ENCODE measurements around the gene C8A. TPM values are rescaled to one million over a fixed set of nuclear protein-coding genes. Genes with fewer than 3 reads are reported as not detected.

The C8A gene
- total and polyA plus RNA-seq, 2 of the 13 experiments (the other 11 are each of a cell fraction or from before 2014, with no cell fraction given), result 10.5 to 15.0 TPM

DNA sequence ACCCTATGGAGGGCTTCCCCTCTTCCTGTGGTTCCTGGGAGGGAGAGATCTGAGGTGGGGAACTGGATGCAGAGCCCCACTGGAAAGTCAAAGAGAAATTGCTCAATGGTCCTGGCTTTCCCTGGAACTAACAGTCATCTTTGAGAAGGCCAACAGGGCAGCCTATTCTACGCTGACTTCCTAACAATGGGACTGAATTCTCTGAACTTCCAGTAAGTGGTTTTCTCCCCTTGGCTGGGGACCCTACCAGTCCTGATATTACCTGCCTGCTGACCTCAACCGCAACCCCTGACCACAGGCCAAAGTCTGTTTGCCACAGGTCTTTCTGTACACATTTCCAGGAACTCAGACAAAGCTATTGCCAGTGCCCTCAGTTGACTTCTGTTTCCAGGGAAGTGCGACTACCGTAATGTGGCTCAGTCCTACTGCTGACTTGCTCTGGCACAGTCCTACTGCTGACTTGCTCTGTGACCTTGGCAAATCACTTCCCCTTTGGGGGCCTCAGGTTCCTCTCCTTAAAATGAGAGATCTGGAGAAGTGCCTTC lies 55.9 kb downstream of the C8A start (continued):
- TF ChIP-seq ZNF564 (CRISPR knock-in tag; IDR thresholded peaks at IDR 0.05) (peak; percentile 79; the same call in 1 of the 2 replicates), KDM2A (CRISPR knock-in tag; IDR thresholded peaks at IDR 0.05; ENCODE audit: borderline replicate concordance, low read depth) (peak; percentile 62; the same call in 1 of the 2 replicates), SCMH1 (CRISPR knock-in tag; IDR thresholded peaks at IDR 0.05; ENCODE audit: borderline replicate concordance) (no peak), ZNF318 (CRISPR knock-in tag; IDR thresholded peaks at IDR 0.05) (0 out of 2 replicates have a peak, but pooled peaks have one; percentile 89), KDM3A (CRISPR knock-in tag; IDR thresholded peaks at IDR 0.05; ENCODE audit: low read depth) (peak; percentile 70; the same call in 1 of the 2 replicates), DNMT3B (CRISPR knock-in tag; conservative IDR thresholded peaks at IDR 0.05) (0 out of 2 replicates have a peak, but pooled peaks have one; percentile 40), MATR3 (CRISPR knock-in tag; IDR thresholded peaks at IDR 0.05) (no peak), TRIM22 (IDR thresholded peaks at IDR 0.05) (no peak), SKIL (CRISPR knock-in tag; IDR thresholded peaks at IDR 0.05; ENCODE audit: borderline replicate concordance) (peak; percentile 99), SSRP1 (CRISPR knock-in tag; IDR thresholded peaks at IDR 0.05) (peak; percentile 61), ARID4A (CRISPR knock-in tag; IDR thresholded peaks at IDR 0.05; ENCODE audit: borderline replicate concordance) (peak; percentile 56; the same call in 1 of the 2 replicates), ZNF160 (CRISPR knock-in tag; IDR thresholded peaks at IDR 0.05) (peak; percentile 28; the same call in 1 of the 2 replicates), ZNF572 (CRISPR knock-in tag; IDR thresholded peaks at IDR 0.05) (no peak)

Data from HepG2 (cell line).